ENCODE measurements around the gene SUPV3L1. TPM values are rescaled to one million over a fixed set of nuclear protein-coding genes. Genes with fewer than 3 reads are reported as not detected.

Gene SUPV3L1
- total and polyA plus RNA-seq, 2 of the 8 experiments (the other 6 are each of a cell fraction or from before 2014, with no cell fraction given): 34.6 to 45.6 TPM

- TF ChIP-seq, protein P1, sequence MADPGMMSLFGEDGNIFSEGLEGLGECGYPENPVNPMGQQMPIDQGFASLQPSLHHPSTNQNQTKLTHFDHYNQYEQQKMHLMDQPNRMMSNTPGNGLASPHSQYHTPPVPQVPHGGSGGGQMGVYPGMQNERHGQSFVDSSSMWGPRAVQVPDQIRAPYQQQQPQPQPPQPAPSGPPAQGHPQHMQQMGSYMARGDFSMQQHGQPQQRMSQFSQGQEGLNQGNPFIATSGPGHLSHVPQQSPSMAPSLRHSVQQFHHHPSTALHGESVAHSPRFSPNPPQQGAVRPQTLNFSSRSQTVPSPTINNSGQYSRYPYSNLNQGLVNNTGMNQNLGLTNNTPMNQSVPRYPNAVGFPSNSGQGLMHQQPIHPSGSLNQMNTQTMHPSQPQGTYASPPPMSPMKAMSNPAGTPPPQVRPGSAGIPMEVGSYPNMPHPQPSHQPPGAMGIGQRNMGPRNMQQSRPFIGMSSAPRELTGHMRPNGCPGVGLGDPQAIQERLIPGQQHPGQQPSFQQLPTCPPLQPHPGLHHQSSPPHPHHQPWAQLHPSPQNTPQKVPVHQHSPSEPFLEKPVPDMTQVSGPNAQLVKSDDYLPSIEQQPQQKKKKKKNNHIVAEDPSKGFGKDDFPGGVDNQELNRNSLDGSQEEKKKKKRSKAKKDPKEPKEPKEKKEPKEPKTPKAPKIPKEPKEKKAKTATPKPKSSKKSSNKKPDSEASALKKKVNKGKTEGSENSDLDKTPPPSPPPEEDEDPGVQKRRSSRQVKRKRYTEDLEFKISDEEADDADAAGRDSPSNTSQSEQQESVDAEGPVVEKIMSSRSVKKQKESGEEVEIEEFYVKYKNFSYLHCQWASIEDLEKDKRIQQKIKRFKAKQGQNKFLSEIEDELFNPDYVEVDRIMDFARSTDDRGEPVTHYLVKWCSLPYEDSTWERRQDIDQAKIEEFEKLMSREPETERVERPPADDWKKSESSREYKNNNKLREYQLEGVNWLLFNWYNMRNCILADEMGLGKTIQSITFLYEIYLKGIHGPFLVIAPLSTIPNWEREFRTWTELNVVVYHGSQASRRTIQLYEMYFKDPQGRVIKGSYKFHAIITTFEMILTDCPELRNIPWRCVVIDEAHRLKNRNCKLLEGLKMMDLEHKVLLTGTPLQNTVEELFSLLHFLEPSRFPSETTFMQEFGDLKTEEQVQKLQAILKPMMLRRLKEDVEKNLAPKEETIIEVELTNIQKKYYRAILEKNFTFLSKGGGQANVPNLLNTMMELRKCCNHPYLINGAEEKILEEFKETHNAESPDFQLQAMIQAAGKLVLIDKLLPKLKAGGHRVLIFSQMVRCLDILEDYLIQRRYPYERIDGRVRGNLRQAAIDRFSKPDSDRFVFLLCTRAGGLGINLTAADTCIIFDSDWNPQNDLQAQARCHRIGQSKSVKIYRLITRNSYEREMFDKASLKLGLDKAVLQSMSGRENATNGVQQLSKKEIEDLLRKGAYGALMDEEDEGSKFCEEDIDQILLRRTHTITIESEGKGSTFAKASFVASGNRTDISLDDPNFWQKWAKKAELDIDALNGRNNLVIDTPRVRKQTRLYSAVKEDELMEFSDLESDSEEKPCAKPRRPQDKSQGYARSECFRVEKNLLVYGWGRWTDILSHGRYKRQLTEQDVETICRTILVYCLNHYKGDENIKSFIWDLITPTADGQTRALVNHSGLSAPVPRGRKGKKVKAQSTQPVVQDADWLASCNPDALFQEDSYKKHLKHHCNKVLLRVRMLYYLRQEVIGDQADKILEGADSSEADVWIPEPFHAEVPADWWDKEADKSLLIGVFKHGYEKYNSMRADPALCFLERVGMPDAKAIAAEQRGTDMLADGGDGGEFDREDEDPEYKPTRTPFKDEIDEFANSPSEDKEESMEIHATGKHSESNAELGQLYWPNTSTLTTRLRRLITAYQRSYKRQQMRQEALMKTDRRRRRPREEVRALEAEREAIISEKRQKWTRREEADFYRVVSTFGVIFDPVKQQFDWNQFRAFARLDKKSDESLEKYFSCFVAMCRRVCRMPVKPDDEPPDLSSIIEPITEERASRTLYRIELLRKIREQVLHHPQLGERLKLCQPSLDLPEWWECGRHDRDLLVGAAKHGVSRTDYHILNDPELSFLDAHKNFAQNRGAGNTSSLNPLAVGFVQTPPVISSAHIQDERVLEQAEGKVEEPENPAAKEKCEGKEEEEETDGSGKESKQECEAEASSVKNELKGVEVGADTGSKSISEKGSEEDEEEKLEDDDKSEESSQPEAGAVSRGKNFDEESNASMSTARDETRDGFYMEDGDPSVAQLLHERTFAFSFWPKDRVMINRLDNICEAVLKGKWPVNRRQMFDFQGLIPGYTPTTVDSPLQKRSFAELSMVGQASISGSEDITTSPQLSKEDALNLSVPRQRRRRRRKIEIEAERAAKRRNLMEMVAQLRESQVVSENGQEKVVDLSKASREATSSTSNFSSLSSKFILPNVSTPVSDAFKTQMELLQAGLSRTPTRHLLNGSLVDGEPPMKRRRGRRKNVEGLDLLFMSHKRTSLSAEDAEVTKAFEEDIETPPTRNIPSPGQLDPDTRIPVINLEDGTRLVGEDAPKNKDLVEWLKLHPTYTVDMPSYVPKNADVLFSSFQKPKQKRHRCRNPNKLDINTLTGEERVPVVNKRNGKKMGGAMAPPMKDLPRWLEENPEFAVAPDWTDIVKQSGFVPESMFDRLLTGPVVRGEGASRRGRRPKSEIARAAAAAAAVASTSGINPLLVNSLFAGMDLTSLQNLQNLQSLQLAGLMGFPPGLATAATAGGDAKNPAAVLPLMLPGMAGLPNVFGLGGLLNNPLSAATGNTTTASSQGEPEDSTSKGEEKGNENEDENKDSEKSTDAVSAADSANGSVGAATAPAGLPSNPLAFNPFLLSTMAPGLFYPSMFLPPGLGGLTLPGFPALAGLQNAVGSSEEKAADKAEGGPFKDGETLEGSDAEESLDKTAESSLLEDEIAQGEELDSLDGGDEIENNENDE (IDR thresholded peaks at IDR 0.05; ENCODE audit: insufficient replicate concordance, low read length): no peak
- TF ChIP-seq CHD1 (IDR thresholded peaks at IDR 0.05; ENCODE audit: low read depth, low read length) (no peak), NRF1 (IDR thresholded peaks at IDR 0.05; ENCODE audit: low read depth, low read length) (no peak), SRF (IDR thresholded peaks at IDR 0.05; ENCODE audit: low read depth, low read length) (no peak), ASH2L (IDR thresholded peaks at IDR 0.05; ENCODE audit: low read length) (no peak)
Observed at GRCh38 chr10:69248117-69248730, 68.2 kb downstream of the SUPV3L1 start (continued).

All from H1 (cell line).